Peyer's patch (tissue), 4 donors: ENCODE data around the gene PSMB3.
A peak's percentile ranks its signal among the peaks of the same experiment; 100 is the strongest.

ENCODE experiments used
- CTCF ChIP-seq, 6 experiments: fragments of 450-650 bp in 4 of 6; fragments of 200-600 bp in 2 of 6; sonication (generic) in 1 of 6; IDR thresholded peaks; one replicate each; pipeline ENCODE4 v1.5.1; 2017 to 2019; ENCODE audit warnings: antibody characterized with exemption in 6 of 6, mild to moderate bottlenecking in 3 of 6, moderate library complexity in 1 of 6
- POLR2A ChIP-seq, 2 donors: fragments of 450-650 bp; IDR thresholded peaks; one replicate each; pipeline ENCODE4 v1.5.1; 2017; ENCODE audit warnings: antibody characterized with exemption in 2 of 2, mild to moderate bottlenecking in 2 of 2, moderate library complexity in 2 of 2

- TF ChIP-seq CTCF (IDR thresholded peaks at IDR 0.05) = peak in 2 of 6 experiments; percentile 26 to 27
- TF ChIP-seq POLR2A (IDR thresholded peaks at IDR 0.05) = no peak
Observed at GRCh38 chr17:38761612-38762011, 9.1 kb downstream of the PSMB3 start.
